Small intestine (tissue), 7 donors: ENCODE data around the gene SVOPL. TPM values are rescaled to one million over a fixed set of nuclear protein-coding genes. Genes with fewer than 3 reads are reported as not detected.

ENCODE experiments used
- DNase-seq, 2 donors: peaks; one replicate each; pipeline versions ENCODE4 v3.0.0 to v3.0.0-alpha.2; 2013
- FAIRE-seq: peaks from 2 replicates; lab custom pipeline; 2012; peaks lifted over from hg19 to GRCh38; lab: Jason Lieb, UNC
- H3K27ac ChIP-seq, 3 donors: one replicate each; pipeline ENCODE4 v1.5.1; 2013; ENCODE audit warnings: low read length in 2 of 3, mild to moderate bottlenecking in 2 of 3, control low read depth in 1 of 3, inconsistent platforms in 1 of 3, low read depth in 1 of 3, moderate library complexity in 1 of 3
- H3K27me3 ChIP-seq, 3 donors: one replicate each; pipeline ENCODE4 v1.6.1; 2013; ENCODE audit warnings: low read length in 3 of 3, inconsistent platforms in 1 of 3; ENCODE audit not compliant: control insufficient read depth in 3 of 3, insufficient read depth in 3 of 3
- H3K36me3 ChIP-seq, 3 donors: one replicate each; pipeline ENCODE4 v1.6.1; 2013; ENCODE audit warnings: low read length in 3 of 3, inconsistent platforms in 1 of 3, low read depth in 1 of 3, mild to moderate bottlenecking in 1 of 3, moderate library complexity in 1 of 3; ENCODE audit not compliant: control insufficient read depth in 3 of 3, insufficient read depth in 2 of 3
- H3K4me1 ChIP-seq, 3 donors: one replicate each; pipeline ENCODE4 v1.6.1; 2013; ENCODE audit warnings: low read length in 2 of 3, inconsistent platforms in 1 of 3, low read depth in 1 of 3, mild to moderate bottlenecking in 1 of 3, moderate library complexity in 1 of 3; ENCODE audit not compliant: control insufficient read depth in 3 of 3, insufficient read depth in 2 of 3
- H3K4me3 ChIP-seq, 3 donors: one replicate each; pipeline ENCODE4 v1.5.1; 2013; ENCODE audit warnings: low read length in 3 of 3, control low read depth in 1 of 3, inconsistent platforms in 1 of 3, low read depth in 1 of 3, mild to moderate bottlenecking in 1 of 3, moderate library complexity in 1 of 3
- H3K9me3 ChIP-seq, 2 donors: one replicate each; pipeline ENCODE4 v1.6.1; 2013; ENCODE audit warnings: low read depth in 1 of 2, low read length in 1 of 2; ENCODE audit not compliant: control insufficient read depth in 2 of 2, insufficient read depth in 1 of 2
- WGBS, 3 donors: extraction: QIAGEN DNeasy Blood & Tissue Kit; methylation state at CpG; one replicate each; pipeline ENCODE4 v1.1.7; 2013; 5-methylcytosine and 5-hydroxymethylcytosine counted together
- polyA plus RNA-seq, 4 donors: library from polyadenylated mRNA; stranded (reverse) in 3 of 4; unstranded in 1 of 4; fragments of 200-250 nt in 3 of 4; fragments of 120-200 nt in 1 of 4; gene quantifications; one replicate each; pipeline versions ENCODE4 v1.2.1 to v1.2.3, GENCODE V29; 2013
- donor health status: healthy with polysubstance abuse.
- donor health status: control.
- donor health status: control.
- donor health status: Bipolar disorder and iron deficiency.
- donor health status: healthy.

Gene SVOPL
- polyA plus RNA-seq, 4 donors = 0.10 to 7.6 TPM; not detected in 2

GRCh38 chr7:138622841-138623240, 78.3 kb downstream of the SVOPL start:
- Histone ChIP-seq H3K27me3 (no peaks in the 10 kb centered on the region), H3K9me3 (no peaks in the 10 kb centered on the region), H3K27ac (no peak overlapping the region), H3K36me3 (no peaks in the 10 kb centered on the region), H3K4me3 (no peak overlapping the region), H3K4me1 (peaks cover 0 to 4% (median 0%) of the 10 kb centered on the region in 3 donors)
- DNase-seq (no peak), FAIRE-seq (no peak)
- 87 to 97% (median 94%) methylated on average over 1 of the region's 1 CpG for WGBS, 3 donors

- no peak overlapping the region for H3K27ac ChIP-seq
- H3K36me3 ChIP-seq = no peaks in the 10 kb centered on the region
- FAIRE-seq = no peak
- no peaks in the 10 kb centered on the region for H3K27me3 ChIP-seq
- H3K9me3 ChIP-seq = no peaks in the 10 kb centered on the region
- DNase-seq = no peak
- peaks cover 0 to 4% (median 0%) of the 10 kb centered on the region in 3 donors for H3K4me1 ChIP-seq
- H3K4me3 ChIP-seq = no peak overlapping the region
These were observed 82.2 kb downstream of the SVOPL start for GRCh38 chr7:138618933-138619332.

- Histone ChIP-seq H3K36me3 (no peaks in the 10 kb centered on the region), H3K4me1 (peaks cover 0 to 4% (median 0%) of the 10 kb centered on the region in 3 donors), H3K27me3 (no peaks in the 10 kb centered on the region), H3K4me3 (no peak overlapping the region), H3K27ac (no peak overlapping the region), H3K9me3 (no peaks in the 10 kb centered on the region)
- FAIRE-seq (no peak), DNase-seq (no peak)
- 95 to 99% (median 99%) methylated on average over 10 of the region's 10 CpGs for WGBS, 3 donors
These were observed 82.7 kb downstream of the SVOPL start for GRCh38 chr7:138618506-138618905.

GRCh38 chr7:138616085-138616484, 85.1 kb downstream of the SVOPL start:
- no peaks in the 10 kb centered on the region for H3K9me3 ChIP-seq
- DNase-seq (no peak), FAIRE-seq (no peak)
- H3K4me1 ChIP-seq = peaks cover 0 to 6% (median 0%) of the 10 kb centered on the region in 3 donors
- H3K27ac ChIP-seq = no peak overlapping the region
- 95 to 98% (median 95%) methylated on average over 6 of the region's 6 CpGs for WGBS, 3 donors
- H3K27me3 ChIP-seq = no peaks in the 10 kb centered on the region
- H3K36me3 ChIP-seq = no peaks in the 10 kb centered on the region
- no peak overlapping the region for H3K4me3 ChIP-seq

DNA sequence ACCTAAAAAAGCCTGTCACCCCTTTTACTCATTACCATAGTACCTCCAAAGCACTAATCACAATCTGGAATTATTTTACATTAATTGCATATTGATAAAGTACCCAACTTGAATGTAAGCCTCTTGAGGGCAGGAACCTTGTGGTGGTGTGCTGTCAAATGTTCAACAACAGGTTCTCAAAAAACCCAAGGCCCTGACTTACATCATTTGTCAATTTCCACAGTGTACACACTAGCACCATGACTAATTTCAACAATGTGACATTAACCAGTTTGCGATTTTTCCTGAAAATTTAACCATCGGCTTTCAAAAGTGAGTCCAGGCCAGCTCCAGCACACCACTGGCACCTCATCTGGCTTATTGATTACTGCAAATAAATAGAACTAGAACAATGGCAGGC, 87.5 kb downstream of the SVOPL start:
- whole genome bisulfite sequencing, 3 donors = 94 to 96% (median 94%) methylated on average over 2 of the region's 2 CpGs
- H3K27ac ChIP-seq = no peak overlapping the region

DNA sequence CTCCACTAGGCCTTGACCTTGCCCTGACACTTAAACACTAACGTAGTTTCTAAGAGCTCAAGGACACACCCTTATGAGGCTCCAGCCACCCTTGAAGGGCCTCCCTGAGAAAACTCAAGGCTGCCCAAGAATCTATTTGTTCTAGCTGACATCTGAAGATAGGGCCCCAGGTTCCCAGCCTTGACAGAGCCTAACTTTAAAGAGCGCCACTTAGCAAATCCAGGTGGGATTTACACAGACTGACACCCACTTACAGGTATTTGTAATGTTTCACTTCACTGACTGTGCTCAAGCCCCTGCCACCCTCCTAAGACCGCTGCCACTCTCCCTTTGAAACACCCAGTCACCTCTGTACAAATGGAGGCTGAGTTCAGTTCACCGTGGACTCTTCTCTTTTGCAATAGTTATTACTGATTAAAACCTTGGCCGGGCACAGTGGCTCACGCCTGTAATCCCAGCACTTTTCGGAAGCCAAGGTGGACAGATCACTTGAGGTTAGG, 90.4 kb downstream of the SVOPL start:
- Histone ChIP-seq H3K36me3 (no peaks in the 10 kb centered on the region), H3K27ac (peak overlapping the region in 1 of 3 donors; percentile 73), H3K4me1 (peaks cover 0 to 9% (median 0%) of the 10 kb centered on the region in 3 donors), H3K27me3 (no peaks in the 10 kb centered on the region), H3K4me3 (no peak overlapping the region), H3K9me3 (peaks cover 0 to 13% of the 10 kb centered on the region in 2 donors)
- FAIRE-seq (no peak), DNase-seq (peak in 1 of 2 donors; percentile 82)
- WGBS, 3 donors = 68 to 79% (median 77%) methylated on average over 7 of the region's 7 CpGs

More for the DNA sequence above, 87.5 kb downstream of the SVOPL start:
- DNase-seq = no peak
- H3K9me3 ChIP-seq = no peaks in the 10 kb centered on the region
- no peaks in the 10 kb centered on the region for H3K27me3 ChIP-seq
- H3K4me1 ChIP-seq = peaks cover 0 to 9% (median 0%) of the 10 kb centered on the region in 3 donors
- no peak overlapping the region for H3K4me3 ChIP-seq
- FAIRE-seq = no peak
- no peaks in the 10 kb centered on the region for H3K36me3 ChIP-seq

GRCh38 chr7:138608275-138608674, 92.9 kb downstream of the SVOPL start:
- Histone ChIP-seq H3K9me3 (peaks cover 0 to 15% of the 10 kb centered on the region in 2 donors), H3K4me1 (peaks cover 0 to 15% (median 0%) of the 10 kb centered on the region in 3 donors), H3K36me3 (no peaks in the 10 kb centered on the region), H3K4me3 (no peak overlapping the region), H3K27me3 (no peaks in the 10 kb centered on the region), H3K27ac (no peak overlapping the region)
- 53 to 81% (median 63%) methylated on average over 12 of the region's 12 CpGs for WGBS, 3 donors
- no peak for DNase-seq
- no peak for FAIRE-seq

DNA sequence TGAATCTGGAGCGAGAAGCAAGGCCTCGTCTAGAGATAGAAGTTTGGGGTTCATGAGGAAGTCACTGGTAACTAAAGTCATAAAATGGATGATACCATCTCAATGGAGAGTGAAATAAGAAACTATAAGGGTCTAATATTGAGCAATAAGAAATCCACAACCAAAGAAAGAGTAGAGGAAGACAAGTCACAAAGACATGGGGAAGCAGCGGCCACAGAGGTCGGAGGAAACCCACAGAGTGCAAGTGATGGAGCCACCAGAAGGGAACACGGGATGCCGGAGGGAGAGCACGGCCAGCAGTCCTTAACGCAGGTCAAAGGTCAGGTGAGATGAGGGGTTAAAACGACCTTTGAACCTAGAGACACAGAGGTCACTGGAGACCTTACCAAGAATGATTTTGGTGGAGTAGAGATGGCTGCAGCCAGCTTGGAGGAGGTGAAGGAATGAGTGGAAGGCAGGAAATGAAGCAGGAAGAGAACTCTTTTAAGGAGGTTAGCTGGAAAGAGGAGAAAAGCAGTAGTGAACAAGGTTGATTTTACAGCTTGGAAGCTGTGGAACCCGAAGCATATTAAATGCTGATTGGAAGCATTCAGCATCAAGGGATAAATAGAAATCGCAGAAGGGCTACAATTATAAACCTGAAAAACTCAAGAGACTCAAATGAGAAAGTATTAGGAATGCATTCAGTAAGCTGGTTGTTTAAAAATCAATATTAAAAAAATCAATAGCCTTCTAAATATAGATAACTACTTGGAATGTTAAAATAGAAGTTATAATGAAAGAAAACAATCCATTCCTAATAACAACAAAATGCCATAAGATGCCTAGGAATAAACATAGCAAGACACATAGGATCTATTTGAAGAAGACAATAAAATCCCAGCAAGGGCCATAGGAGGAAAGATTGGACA, 93.7 kb downstream of the SVOPL start:
- no peak for FAIRE-seq

More for the DNA sequence above, 93.7 kb downstream of the SVOPL start:
- WGBS, 3 donors = 82 to 85% (median 83%) methylated on average over 11 of the region's 11 CpGs
- Histone ChIP-seq H3K4me1 (peaks cover 0 to 19% (median 0%) of the 10 kb centered on the region in 3 donors), H3K36me3 (no peaks in the 10 kb centered on the region), H3K27ac (no peak overlapping the region), H3K4me3 (no peak overlapping the region), H3K27me3 (no peaks in the 10 kb centered on the region), H3K9me3 (peaks cover 0 to 15% of the 10 kb centered on the region in 2 donors)
- no peak for DNase-seq
